NCI-H2029 treated with DMSO at 0.1 percent for 48 hours (cell line): Measurements from ENCODE around the gene MTUS2.

ENCODE experiments used
- DNase-seq: peaks from one replicate; lab custom pipeline; 2025; lab: John Stamatoyannopoulos, UW

Gene MTUS2

DNA sequence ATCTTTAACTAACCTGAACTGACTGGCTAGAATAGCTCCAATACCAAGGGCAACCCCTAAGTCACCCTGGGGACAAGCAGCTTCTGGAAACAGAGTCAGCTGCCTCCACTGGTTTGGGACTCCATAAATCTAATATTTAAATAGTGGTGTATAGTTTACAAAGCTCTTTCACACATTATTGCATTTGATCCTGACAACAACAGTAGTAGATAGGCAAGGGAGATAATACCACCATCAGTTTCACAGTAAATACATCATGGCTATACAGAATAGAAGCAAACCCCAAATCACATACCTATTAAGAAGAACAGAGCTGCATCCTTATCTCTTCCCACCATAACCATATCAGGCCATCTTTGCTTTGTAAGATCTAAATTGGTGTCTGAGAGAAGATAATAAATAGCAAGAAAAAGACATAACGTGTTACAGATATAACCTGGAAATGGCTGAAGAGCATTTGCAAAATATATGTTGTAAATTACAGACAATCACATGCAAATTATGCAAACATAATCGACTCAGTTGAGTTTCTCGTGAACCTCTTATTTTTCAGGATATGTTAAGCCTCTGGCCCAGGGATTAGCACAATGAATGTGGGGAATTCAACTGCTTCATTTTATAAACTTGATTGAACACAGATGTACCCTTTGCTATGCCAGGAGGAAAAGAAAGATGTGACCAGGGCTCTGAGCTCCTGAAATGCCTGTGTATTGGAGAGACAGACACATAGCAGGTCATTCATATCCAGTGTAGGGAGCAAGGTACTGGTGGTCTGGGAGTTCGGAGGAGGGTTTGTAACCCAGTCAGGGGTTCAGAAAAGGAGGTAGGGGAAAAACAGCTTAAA is 632.9 kb downstream of the MTUS2 start:
- DNase-seq = no peak

GRCh38 chr13:29453617-29454011 is 633.5 kb downstream of the MTUS2 start:
- DNase-seq = no peak

- no peak for DNase-seq
These were observed 634.9 kb downstream of the MTUS2 start for GRCh38 chr13:29454931-29455481.

DNA sequence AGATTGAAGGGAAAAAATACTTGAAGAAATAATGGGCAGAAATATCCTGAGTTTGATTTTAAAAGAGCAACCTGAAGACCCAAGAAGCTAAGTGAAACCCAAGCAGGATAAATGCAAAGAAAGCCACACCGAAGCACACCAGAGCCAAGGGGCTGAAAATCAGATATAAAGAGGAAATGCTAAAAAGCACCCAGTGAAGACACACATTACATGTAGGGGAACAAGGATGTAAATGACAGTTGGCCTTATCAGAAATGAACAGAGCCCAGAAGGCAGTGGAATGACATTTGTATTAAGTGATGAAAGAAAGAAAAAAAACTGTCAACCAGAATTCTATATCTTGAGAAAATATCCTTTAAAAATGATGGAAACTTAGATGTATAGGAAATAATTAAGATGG is 636.3 kb downstream of the MTUS2 start:
- DNase-seq = no peak

DNA sequence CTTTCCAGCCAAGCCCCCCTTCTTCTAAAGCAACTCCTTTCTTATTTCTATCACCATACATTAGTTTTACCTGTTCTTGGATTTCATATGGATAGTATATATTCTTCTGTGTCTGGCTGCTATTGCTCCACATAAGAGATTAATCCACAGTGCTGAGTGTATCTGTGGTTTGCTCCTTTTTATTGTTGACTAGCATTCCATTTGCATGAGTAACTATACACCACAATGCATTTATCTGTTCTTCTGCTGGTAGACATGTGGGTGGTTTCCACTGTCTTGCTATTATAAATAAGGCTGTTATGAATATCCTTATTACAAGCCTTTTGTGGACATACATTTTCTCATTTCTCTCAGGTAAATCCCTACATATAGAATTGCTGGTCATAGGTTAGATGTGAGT is 637.2 kb downstream of the MTUS2 start:
- DNase-seq = no peak

- no peak for DNase-seq
These were observed 638.3 kb downstream of the MTUS2 start for GRCh38 chr13:29458419-29458818.

- DNase-seq = no peak
These were observed 639.7 kb downstream of the MTUS2 start for GRCh38 chr13:29459813-29460355.

DNA sequence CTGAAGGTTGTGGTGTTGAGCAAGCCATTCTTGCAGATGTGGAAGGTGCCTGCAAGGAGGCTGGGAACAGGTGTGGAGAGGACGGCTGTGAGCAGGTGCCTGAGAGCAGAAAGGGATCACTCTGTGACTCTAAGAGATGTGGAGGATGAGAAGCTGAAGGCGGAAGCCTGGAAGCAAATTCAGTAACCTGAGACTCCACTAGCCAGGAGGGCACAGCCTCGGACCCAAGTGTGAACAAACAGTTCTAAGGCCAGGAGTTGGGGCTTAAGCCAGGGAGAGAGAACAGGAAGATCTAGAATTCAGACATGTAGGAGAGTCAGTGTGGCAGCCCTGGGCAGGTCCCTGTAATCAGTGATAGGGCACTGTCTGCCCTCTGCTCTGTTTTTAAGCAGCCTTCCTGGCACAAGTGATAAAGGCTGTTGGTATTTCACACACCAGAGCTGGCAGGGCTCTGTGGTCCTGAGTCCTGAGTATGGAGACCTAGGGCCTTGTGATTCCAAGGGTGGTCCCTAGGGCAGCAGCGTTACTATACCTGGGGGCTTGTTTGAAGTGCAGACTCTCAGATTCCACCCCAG is 644.1 kb downstream of the MTUS2 start:
- DNase-seq = no peak

DNA sequence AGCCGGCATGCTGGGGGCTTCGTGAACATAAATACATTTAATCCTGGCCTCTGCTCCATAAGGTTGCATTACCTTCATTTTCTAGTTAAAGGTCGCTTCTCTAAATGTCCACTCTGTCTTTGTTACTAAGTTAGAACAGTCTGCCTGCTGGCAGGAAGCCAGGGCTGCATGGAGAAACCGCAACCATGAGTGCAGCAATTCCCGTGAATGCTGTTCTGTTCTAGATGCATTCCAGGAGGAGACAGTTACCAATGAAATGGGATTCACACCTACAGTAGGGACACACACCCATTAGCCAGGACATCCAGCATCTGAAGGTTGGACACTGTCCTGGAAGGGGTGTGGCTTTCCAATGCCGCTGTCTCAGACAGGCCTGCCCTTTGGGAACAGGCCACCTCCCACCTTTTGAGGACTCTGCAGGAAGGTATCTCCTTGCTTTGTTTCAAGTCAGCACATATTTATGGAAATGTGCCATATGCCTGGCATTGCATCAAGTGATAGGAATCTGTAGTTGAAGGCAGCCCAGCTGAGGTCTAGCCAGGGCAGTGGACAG is 645.7 kb downstream of the MTUS2 start:
- no peak for DNase-seq

GRCh38 chr13:29471551-29471950 is 651.4 kb downstream of the MTUS2 start:
- DNase-seq = no peak

DNA sequence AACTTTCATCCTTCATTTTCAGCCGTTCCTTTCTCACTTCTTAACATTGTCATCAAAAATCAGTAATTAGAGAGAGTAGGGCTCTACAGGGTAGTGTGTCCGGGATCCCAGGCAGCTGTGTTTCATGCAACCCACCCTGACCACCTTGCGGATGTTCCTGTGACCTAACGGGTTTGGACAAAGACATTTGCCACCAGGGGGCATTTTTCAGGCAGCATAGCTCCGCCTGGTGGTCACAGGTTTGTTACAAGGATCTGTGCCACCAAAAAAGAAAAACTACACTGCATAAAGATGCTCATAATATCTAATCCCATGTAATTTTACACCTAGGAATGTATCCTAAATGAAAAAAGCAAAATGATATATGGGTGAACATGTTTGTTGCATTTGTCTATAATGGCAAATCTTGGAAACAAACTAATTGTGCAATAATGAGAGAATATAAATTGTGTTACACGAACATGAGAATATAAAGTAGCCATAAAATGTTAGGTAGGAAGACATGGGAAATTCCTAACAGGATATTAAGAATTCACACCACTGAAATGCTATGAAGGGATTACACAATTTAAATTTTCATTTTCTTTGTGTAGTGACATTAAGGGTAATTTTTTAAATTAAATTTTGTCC is 652.3 kb downstream of the MTUS2 start:
- DNase-seq = no peak

GRCh38 chr13:29473166-29473565 is 653.0 kb downstream of the MTUS2 start:
- DNase-seq = no peak

DNA sequence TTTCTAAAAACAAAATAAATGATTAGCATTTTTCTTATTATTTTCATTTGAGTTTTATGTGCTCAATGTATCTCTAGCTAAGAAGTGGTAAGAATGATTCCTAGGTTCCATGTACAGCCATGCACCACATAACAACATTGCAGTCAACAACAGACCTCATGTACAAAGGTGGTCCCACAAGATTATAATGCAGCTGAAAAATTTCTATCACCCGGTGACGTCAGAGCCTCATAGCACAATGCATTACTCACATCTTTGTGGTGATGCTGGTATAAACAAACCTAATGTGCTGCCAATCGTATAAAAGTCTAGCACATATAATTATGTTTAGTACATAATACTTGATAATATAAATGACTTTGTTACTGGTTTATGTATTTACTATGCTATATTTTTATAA is 654.9 kb downstream of the MTUS2 start:
- no peak for DNase-seq

DNA sequence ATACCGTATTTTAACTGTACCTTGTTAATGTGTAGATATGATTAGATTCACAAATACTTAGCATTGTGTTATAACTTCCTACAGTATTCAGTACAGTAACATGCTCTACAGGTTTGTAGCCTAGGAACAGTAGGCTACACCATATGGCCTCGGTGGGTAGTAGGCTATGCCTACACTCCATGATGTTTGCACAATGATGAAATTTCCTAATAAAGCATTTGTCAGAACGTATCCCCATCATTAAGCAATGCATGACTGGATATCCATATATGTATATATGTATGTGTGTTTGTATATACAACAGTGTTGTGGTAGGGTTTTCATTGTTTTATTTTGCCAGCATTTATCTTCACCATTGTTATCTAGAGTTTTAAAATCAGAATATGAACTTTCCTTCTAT is 655.9 kb downstream of the MTUS2 start:
- no peak for DNase-seq

DNA sequence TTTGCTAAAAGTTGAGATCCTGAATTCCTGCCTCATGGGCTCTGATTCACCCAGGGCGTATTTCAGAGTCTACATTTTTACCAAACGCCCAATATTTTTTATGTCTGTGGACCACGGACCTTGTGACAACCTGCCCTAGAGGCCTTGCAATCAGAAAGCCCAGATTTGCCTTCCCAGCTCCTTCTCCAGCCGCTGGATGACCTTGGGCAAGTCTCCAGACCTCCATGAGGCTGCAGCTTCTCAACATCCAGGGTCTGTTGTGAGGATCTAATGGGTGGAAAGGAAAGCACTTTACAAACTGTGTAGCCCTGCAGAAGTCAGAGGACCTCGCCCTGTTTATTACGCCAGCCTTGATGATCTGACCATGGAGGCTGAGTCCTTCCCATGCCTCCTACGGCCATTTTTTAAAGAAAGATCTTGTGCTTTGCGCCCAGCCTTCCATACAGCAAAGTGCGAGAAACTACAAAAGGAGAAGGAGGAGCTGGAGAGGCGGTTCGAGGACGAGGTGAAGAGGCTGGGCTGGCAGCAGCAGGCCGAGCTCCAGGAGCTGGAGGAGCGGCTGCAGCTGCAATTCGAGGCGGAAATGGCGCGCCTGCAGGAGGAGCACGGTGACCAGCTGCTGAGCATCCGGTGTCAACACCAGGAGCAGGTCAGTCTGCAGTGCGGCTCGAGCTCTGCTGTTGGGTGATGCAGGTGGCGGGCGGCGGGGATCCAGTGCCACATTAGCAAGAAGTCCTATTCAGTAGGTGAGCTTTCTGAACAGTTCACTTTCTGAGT is 659.8 kb downstream of the MTUS2 start:
- DNase-seq = no peak

GRCh38 chr13:29480893-29481525 is 660.9 kb downstream of the MTUS2 start:
- DNase-seq = no peak

DNA sequence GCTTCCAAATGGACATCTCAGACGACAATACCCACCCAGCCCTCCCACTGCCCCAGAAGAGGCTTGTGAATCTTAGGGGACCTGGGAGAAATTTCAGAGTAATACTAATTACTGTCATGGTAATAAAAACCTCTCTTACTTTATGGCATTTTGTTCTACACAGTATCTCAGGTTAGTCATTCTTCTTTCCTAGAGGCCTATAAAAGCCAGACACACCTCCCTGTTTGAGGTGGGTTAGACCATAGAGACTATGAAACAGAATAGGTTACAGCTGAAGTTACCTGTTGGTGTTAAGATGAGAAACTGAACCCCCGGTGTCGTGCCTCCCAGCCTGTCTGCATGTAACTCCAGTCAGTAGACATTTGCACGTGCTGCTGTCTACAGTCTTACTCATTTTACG is 661.5 kb downstream of the MTUS2 start:
- no peak for DNase-seq

- no peak for DNase-seq
These were observed 662.4 kb downstream of the MTUS2 start for GRCh38 chr13:29482504-29482903.

- DNase-seq = no peak
These were observed 663.1 kb downstream of the MTUS2 start for GRCh38 chr13:29483211-29483610.

- DNase-seq = no peak
These were observed 663.5 kb downstream of the MTUS2 start for GRCh38 chr13:29483623-29484022.

DNA sequence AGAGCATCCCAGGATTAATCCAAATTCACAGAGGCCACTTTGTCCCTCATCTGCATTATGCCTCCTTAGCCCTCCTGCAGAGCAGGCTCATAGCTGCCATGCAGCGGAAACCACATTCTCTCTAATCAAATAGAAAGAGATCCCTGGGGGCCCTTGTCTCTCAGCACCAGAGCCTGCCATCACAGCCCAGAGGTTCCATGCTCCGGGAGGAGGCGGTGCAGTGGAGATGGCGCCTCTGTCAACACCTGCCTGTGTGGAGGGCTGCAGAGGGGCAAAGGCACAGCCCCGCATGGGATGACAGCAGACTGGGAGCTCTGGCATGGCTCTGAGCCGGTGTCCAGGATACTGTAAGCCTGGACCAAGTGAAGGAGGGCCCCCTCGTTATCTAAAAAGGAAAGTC is 664.1 kb downstream of the MTUS2 start:
- DNase-seq = no peak
